ENCODE results near the gene SHISA5.
"Not testable (repeated sequence)": the region's sequence is repeated elsewhere in the genome, so short reads cannot be mapped to it uniquely, and the experiment has no call there.

SHISA5 gene

DNA sequence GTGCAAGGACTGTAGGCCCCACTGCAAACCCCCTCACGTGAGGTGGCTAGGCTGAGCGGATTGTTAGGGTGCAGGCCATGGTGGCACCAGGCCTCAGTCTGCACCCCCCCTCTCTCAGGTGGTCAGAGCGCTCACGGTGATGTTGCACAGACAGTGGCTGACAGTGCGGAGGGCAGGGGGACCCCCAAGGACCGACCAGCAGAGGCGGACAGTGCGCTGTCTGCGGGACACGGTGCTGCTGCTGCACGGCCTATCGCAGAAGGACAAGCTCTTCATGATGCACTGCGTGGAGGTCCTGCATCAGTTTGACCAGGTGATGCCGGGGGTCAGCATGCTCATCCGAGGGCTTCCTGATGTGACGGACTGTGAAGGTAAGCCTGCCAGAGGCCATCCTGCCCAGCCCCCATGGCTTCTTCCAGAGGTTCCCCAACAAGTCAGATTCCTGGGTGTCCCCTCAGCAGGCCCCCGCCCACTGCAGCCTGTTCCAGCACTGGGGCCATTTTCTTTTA is 39.2 kb downstream of the SHISA5 start:
- POLR2A ChIA-PET (ENCODE audit: low non-redundant PET), result interaction anchor here (0.5 to 1.8 kb wide), 2 partner anchors 18 to 684 kb away, joined by 5 to 10 read pairs; partner anchors contain the start of gene ATRIP
- no peak for DNase-seq (ENCODE audit: low spot score)
- peak overlapping the region; percentile 100 for H3K27ac ChIP-seq
- CTCF ChIA-PET, result interaction anchor here (0.6 to 1.1 kb wide), 3 partner anchors 43 to 220 kb away, joined by 3 to 4 read pairs (median 4); no protein-coding TSS in a partner anchor
- TF ChIP-seq, protein P1, sequence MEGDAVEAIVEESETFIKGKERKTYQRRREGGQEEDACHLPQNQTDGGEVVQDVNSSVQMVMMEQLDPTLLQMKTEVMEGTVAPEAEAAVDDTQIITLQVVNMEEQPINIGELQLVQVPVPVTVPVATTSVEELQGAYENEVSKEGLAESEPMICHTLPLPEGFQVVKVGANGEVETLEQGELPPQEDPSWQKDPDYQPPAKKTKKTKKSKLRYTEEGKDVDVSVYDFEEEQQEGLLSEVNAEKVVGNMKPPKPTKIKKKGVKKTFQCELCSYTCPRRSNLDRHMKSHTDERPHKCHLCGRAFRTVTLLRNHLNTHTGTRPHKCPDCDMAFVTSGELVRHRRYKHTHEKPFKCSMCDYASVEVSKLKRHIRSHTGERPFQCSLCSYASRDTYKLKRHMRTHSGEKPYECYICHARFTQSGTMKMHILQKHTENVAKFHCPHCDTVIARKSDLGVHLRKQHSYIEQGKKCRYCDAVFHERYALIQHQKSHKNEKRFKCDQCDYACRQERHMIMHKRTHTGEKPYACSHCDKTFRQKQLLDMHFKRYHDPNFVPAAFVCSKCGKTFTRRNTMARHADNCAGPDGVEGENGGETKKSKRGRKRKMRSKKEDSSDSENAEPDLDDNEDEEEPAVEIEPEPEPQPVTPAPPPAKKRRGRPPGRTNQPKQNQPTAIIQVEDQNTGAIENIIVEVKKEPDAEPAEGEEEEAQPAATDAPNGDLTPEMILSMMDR (conservative IDR thresholded peaks at IDR 0.05; ENCODE audit: low read depth), result no peak

DNA sequence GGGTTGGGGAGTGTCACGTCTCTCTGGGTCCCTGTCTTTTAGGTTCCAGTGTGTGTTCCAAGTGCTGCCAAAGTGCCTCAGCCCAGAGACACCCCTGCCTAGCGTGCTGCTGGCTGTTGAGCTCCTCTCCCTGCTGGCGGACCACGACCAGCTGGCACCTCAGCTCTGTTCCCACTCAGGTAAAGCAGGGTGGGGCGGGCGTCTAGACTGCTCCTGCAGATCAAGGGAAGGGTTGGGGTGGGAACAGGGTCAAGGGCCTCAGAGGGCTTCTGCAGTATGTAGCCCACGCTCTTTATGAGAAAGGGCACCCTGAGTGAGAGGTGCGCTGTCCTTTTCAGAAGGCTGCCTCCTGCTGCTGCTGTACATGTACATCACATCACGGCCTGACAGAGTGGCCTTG is 40.3 kb downstream of the SHISA5 start:
- TF ChIP-seq, protein P1 (conservative IDR thresholded peaks at IDR 0.05; ENCODE audit: low read depth), result no peak
- peak overlapping the region; percentile 100 for H3K27ac ChIP-seq
- CTCF ChIA-PET, result no interaction called here
- DNase-seq (ENCODE audit: low spot score), result no peak
- POLR2A ChIA-PET (ENCODE audit: low non-redundant PET), result interaction anchor here (1.8 kb wide), 1 partner anchor 17 kb away, joined by 5 read pairs; the partner anchor contains the start of gene ATRIP

DNA sequence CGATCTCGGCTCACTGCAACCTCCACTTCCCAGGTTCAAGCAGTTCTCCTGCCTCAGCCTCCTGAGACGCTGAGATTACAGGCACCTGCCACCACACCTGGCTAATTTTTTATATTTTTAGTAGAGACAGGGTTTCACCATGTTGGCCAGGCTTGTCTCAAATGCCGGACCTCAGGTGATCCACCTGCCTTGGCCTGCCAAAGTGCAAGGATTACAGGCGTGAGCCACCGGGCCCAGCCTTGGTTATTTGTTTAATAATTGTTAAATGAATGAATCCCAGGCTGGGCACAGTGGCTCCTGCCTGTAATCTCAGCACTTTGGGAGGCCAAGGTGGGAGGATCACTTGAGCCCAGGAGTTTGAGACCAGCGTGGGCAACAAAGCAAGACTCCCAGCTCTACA is 42.2 kb downstream of the SHISA5 start:
- H3K27ac ChIP-seq, result peak overlapping the region; percentile 100
- DNase-seq (ENCODE audit: low spot score); POLR2A ChIA-PET (ENCODE audit: low non-redundant PET): not testable (repeated sequence)
- CTCF ChIA-PET, result interaction anchor here (0.6 kb wide), 2 partner anchors 32 to 1158 kb away, joined by 3 to 6 read pairs; no protein-coding TSS in a partner anchor

DNA sequence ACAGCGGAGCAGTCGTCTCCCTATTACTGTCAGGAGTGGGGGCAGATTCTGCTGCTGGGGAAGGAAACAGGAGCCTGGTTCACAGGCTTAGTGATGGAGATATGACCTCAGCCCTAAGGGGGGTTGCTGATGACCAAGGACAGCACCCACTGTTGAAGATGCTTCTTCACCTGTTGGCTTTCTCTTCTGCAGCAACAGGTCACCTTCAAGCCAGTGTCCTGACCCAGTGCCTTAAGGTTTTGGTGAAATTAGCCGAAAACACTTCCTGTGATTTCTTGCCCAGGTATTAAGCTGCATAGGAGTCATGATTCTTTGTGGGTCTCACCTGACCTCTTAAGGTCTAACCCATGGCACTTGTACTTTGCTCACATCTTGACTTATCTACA is 43.5 kb downstream of the SHISA5 start:
- CTCF ChIA-PET, result no interaction called here
- H3K27ac ChIP-seq, result peak overlapping the region; percentile 30
- DNase-seq (ENCODE audit: low spot score), result no peak
- POLR2A ChIA-PET (ENCODE audit: low non-redundant PET), result no interaction called here
- TF ChIP-seq, protein P1 (conservative IDR thresholded peaks at IDR 0.05; ENCODE audit: low read depth), result no peak

DNA sequence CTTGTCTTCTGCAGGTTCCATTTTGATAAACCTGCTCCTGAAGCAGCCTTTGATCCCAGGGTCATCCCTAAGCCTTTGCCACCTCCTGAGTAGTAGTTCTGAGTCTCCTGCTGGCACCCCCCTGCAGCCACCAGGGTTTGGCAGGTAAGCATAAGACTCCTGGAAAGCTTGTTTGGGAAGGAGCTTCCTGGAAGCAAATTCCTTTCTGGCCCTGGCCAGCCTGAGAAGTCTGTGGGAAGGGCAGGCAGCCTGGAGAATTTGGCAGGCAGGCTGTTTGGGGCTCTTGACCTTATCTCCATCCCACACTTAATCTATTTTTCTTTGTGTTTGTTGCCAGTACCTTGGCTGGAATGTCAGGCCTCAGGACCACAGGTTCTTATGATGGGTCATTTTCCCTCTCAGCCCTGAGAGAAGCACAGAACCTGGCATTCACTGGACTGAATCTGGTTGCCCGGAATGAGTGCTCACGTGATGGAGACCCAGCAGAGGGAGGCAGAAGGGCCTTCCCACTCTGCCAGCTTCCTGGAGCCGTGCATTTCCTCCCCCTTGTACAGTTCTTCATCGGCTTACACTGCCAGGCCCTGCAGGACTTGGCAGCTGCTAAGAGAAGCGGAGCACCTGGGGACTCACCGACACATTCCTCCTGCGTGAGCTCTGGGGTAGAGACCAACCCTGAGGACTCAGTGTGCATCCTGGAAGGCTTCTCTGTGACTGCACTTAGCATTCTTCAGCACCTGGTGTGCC is 44.0 kb downstream of the SHISA5 start:
- DNase-seq (ENCODE audit: low spot score), result no peak
- peak overlapping the region; percentile 30 for H3K27ac ChIP-seq
- ChIA-PET POLR2A (ENCODE audit: low non-redundant PET) (no interaction called here), CTCF (no interaction called here)
- TF ChIP-seq, protein P1 (conservative IDR thresholded peaks at IDR 0.05; ENCODE audit: low read depth), result no peak

GRCh38 chr3:48459331-48459730 is 44.6 kb downstream of the SHISA5 start:
- no peak for DNase-seq (ENCODE audit: low spot score)
- ChIA-PET POLR2A (ENCODE audit: low non-redundant PET) (no interaction called here), CTCF (interaction anchor here (0.6 kb wide), 1 partner anchor 44 kb away, joined by 3 read pairs; no protein-coding TSS in a partner anchor)
- TF ChIP-seq, protein P1 (conservative IDR thresholded peaks at IDR 0.05; ENCODE audit: low read depth), result no peak
- H3K27ac ChIP-seq, result peak overlapping the region; percentile 30; the same call in 1 of the 2 replicates

- TF ChIP-seq, protein P1 (conservative IDR thresholded peaks at IDR 0.05; ENCODE audit: low read depth), result no peak
- no peak overlapping the region for H3K27ac ChIP-seq
- DNase-seq (ENCODE audit: low spot score), result no peak
- POLR2A ChIA-PET (ENCODE audit: low non-redundant PET), result no interaction called here
- CTCF ChIA-PET, result interaction anchor here (0.6 kb wide), 1 partner anchor 97 kb away, joined by 5 read pairs; no protein-coding TSS in a partner anchor
Measured at GRCh38 chr3:48456456-48456855, 47.5 kb downstream of the SHISA5 start.
